Esophagus muscularis mucosa (tissue), 4 donors: ENCODE results near the gene TMEM259. TPM values are rescaled to one million over a fixed set of nuclear protein-coding genes. Genes with fewer than 3 reads are reported as not detected.

ENCODE experiments used
- DNase-seq: peaks from one replicate; pipeline ENCODE4 v3.0.0-alpha.2; 2017; ENCODE audit errors: extremely low spot score
- H3K27ac ChIP-seq, 4 donors: fragments of 200-600 bp; sonication (generic); replicated peaks in 1 of 4; 1 replicate in 3 of 4; 2 replicates in 1 of 4; pipeline ENCODE4 v1.5.1; 2016 to 2019; ENCODE audit warnings: mild to moderate bottlenecking in 1 of 4
- H3K27me3 ChIP-seq, 4 donors: fragments of 200-600 bp; sonication (generic); one replicate each; pipeline versions ENCODE4 v1.5.1 to v1.6.0; 2016 to 2019
- H3K36me3 ChIP-seq, 4 donors: fragments of 200-600 bp; sonication (generic); one replicate each; pipeline ENCODE4 v1.5.1; 2016 to 2019
- H3K4me1 ChIP-seq, 4 donors: fragments of 200-600 bp; sonication (generic); one replicate each; pipeline ENCODE4 v1.5.1; 2016 to 2019
- H3K4me3 ChIP-seq, 4 donors: fragments of 200-600 bp; sonication (generic); 1 replicate in 2 of 4; 2 replicates in 2 of 4; pipeline ENCODE4 v1.5.1; 2016 to 2019; ENCODE audit warnings: mild to moderate bottlenecking in 4 of 4, moderate library complexity in 1 of 4
- H3K9me3 ChIP-seq, 4 donors: fragments of 200-600 bp; sonication (generic); 1 replicate in 3 of 4; 2 replicates in 1 of 4; pipeline ENCODE4 v1.5.1; 2016 to 2019
- EP300 ChIP-seq: sonication (generic); formaldehyde crosslinking; IDR thresholded peaks from one replicate; pipeline ENCODE4 v1.6.1; 2017; ENCODE audit warnings: antibody characterized with exemption
- POLR2A ChIP-seq: fragments of 450-650 bp; IDR thresholded peaks from one replicate; pipeline ENCODE4 v1.6.1; 2017; ENCODE audit warnings: antibody characterized with exemption, moderate library complexity, mild to moderate bottlenecking, low read depth
- POLR2AphosphoS5 ChIP-seq, 2 donors: sonication (generic); formaldehyde crosslinking; IDR thresholded peaks; one replicate each; pipeline ENCODE4 v1.6.1; 2017; ENCODE audit warnings: antibody characterized with exemption in 2 of 2
- WGBS: methylation state at CpG from one replicate; pipeline ENCODE4 v1.1.5; 2018; 5-methylcytosine and 5-hydroxymethylcytosine counted together
- intact Hi-C: fragments of 100-400 bp; cut with DNase I; formaldehyde crosslinking; loops from one replicate; pipeline ENCODE4 v1.15.1; 2023
- total RNA-seq, 4 donors: library from RNA; depleted of rRNA; stranded (reverse); fragments of >200 nt; gene quantifications; one replicate each; pipeline versions ENCODE4 v1.1.0 to v1.2.1, GENCODE V29; 2016
- TF ChIP-seq, protein P1 (sequence below), 3 experiments: fragments of 200-600 bp in 2 of 3; fragments of 450-650 bp in 1 of 3; sonication (generic) in 2 of 3; IDR thresholded peaks; one replicate each; pipeline ENCODE4 v1.5.1; 2017 to 2019; ENCODE audit warnings: antibody characterized with exemption in 3 of 3, mild to moderate bottlenecking in 2 of 3, moderate library complexity in 1 of 3

TMEM259 gene
- total RNA-seq, 4 donors from 2014 or later: 129 to 187 (median 160) TPM

GRCh38 chr19:996051-996838, 24.7 kb downstream of the TMEM259 start:
- Histone ChIP-seq H3K36me3 (peaks cover 7 to 33% (median 28%) of the 10 kb centered on the region in 4 donors), H3K4me1 (peaks cover 11 to 26% (median 24%) of the 10 kb centered on the region in 4 donors), H3K4me3 (peak overlapping the region in 2 of 4 donors; percentile 28 to 30), H3K9me3 (no peaks in the 10 kb centered on the region), H3K27ac (no peak overlapping the region), H3K27me3 (peaks cover 14 to 73% (median 49%) of the 10 kb centered on the region in 4 donors)
- TF ChIP-seq POLR2AphosphoS5 (IDR thresholded peaks at IDR 0.05) (no peak), POLR2A (no peak), EP300 (no peak)
- TF ChIP-seq, protein P1, sequence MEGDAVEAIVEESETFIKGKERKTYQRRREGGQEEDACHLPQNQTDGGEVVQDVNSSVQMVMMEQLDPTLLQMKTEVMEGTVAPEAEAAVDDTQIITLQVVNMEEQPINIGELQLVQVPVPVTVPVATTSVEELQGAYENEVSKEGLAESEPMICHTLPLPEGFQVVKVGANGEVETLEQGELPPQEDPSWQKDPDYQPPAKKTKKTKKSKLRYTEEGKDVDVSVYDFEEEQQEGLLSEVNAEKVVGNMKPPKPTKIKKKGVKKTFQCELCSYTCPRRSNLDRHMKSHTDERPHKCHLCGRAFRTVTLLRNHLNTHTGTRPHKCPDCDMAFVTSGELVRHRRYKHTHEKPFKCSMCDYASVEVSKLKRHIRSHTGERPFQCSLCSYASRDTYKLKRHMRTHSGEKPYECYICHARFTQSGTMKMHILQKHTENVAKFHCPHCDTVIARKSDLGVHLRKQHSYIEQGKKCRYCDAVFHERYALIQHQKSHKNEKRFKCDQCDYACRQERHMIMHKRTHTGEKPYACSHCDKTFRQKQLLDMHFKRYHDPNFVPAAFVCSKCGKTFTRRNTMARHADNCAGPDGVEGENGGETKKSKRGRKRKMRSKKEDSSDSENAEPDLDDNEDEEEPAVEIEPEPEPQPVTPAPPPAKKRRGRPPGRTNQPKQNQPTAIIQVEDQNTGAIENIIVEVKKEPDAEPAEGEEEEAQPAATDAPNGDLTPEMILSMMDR (IDR thresholded peaks at IDR 0.05): no peak
- intact Hi-C loops: no loop called here
- WGBS: 9% methylated on average over 48 of the region's 64 CpGs
- no peak for DNase-seq

GRCh38 chr19:995051-995827, 25.7 kb downstream of the TMEM259 start:
- Histone ChIP-seq H3K27ac (no peak overlapping the region), H3K9me3 (no peaks in the 10 kb centered on the region), H3K4me1 (peaks cover 11 to 22% (median 15%) of the 10 kb centered on the region in 4 donors), H3K36me3 (peaks cover 10 to 41% (median 37%) of the 10 kb centered on the region in 4 donors), H3K27me3 (peaks cover 14 to 63% (median 43%) of the 10 kb centered on the region in 4 donors), H3K4me3 (no peak overlapping the region)
- intact Hi-C loops: no loop called here
- no peak for DNase-seq
- no peak for TF ChIP-seq POLR2AphosphoS5 (IDR thresholded peaks at IDR 0.05)
- TF ChIP-seq POLR2A: no peak
- TF ChIP-seq EP300: no peak
- TF ChIP-seq, protein P1 (IDR thresholded peaks at IDR 0.05): no peak
- WGBS: 78% methylated on average over 6 of the region's 26 CpGs

GRCh38 chr19:994516-994915, 26.4 kb downstream of the TMEM259 start:
- no peak for TF ChIP-seq POLR2AphosphoS5 (IDR thresholded peaks at IDR 0.05)
- no peak for TF ChIP-seq POLR2A
- TF ChIP-seq, protein P1 (IDR thresholded peaks at IDR 0.05): no peak
- TF ChIP-seq EP300: no peak
- no peak for DNase-seq
- no peaks in the 10 kb centered on the region for H3K9me3 ChIP-seq
- H3K27ac ChIP-seq: no peak overlapping the region
- peaks cover 11 to 18% (median 16%) of the 10 kb centered on the region in 4 donors for H3K4me1 ChIP-seq
- no peak overlapping the region for H3K4me3 ChIP-seq
- H3K36me3 ChIP-seq: peaks cover 10 to 48% (median 44%) of the 10 kb centered on the region in 4 donors
- intact Hi-C loops: no loop called here
- WGBS: 90% methylated on average over 13 of the region's 18 CpGs
- H3K27me3 ChIP-seq: peaks cover 14 to 56% (median 36%) of the 10 kb centered on the region in 4 donors

GRCh38 chr19:993831-994393, 27.0 kb downstream of the TMEM259 start:
- 88% methylated on average over 14 of the region's 43 CpGs for WGBS
- Histone ChIP-seq H3K9me3 (no peaks in the 10 kb centered on the region), H3K36me3 (peaks cover 10 to 53% (median 49%) of the 10 kb centered on the region in 4 donors), H3K27ac (no peak overlapping the region), H3K4me1 (peaks cover 11 to 18% (median 16%) of the 10 kb centered on the region in 4 donors), H3K27me3 (peaks cover 9 to 50% (median 30%) of the 10 kb centered on the region in 4 donors), H3K4me3 (no peak overlapping the region)
- no peak for DNase-seq
- intact Hi-C loops: no loop called here
- no peak for TF ChIP-seq EP300
- TF ChIP-seq POLR2A: no peak
